Upper lobe of right lung (tissue), 1 donor: ENCODE data around the gene P2RY14. TPM values are rescaled to one million over a fixed set of nuclear protein-coding genes. Genes with fewer than 3 reads are reported as not detected.

ENCODE experiments used
- ATAC-seq: fragments of 200-7000 bp; cut with Tn5 transposase; one replicate; pipeline ENCODE4 v1.9.1; 2020; ENCODE audit warnings: mild to moderate bottlenecking, moderate library complexity
- DNase-seq: peaks from one replicate; pipeline ENCODE4 v3.0.0-alpha.2; 2020
- H3K27ac ChIP-seq: fragments of 200-600 bp; one replicate; pipeline ENCODE4 v1.8.0; 2022
- H3K27me3 ChIP-seq: fragments of 200-600 bp; one replicate; pipeline ENCODE4 v1.8.0; 2022; ENCODE audit warnings: mild to moderate bottlenecking
- H3K36me3 ChIP-seq: fragments of 200-600 bp; one replicate; pipeline ENCODE4 v1.8.0; 2022
- H3K4me1 ChIP-seq: fragments of 200-600 bp; one replicate; pipeline ENCODE4 v1.8.0; 2022
- H3K4me3 ChIP-seq: fragments of 200-600 bp; one replicate; pipeline ENCODE4 v1.8.0; 2022; ENCODE audit warnings: mild to moderate bottlenecking
- H3K9me3 ChIP-seq: fragments of 200-600 bp; one replicate; pipeline ENCODE4 v1.8.0; 2022
- CTCF ChIP-seq: fragments of 200-600 bp; IDR thresholded peaks from one replicate; pipeline ENCODE4 v1.8.0; 2022; ENCODE audit warnings: antibody characterized with exemption
- intact Hi-C: fragments of 100-400 bp; cut with DNase I; formaldehyde crosslinking; loops from one replicate; pipeline ENCODE4 v1.11.0; 2022
- total RNA-seq: library from RNA; stranded (reverse); fragmentation: NEBNext Ultra II Directional; extraction: Animal tissue kit (Norgen Biotek cat#: 25700); gene quantifications from one replicate; pipeline ENCODE4 v1.2.1, GENCODE V29; 2021
- donor health status: DM: no; HTN: yes; CAD: no; lungs with severe emphysema.

P2RY14 gene
- total RNA-seq, 1 donor from 2014 or later, result 7.2 TPM

- peaks cover 5% of the 10 kb centered on the region for H3K4me1 ChIP-seq
- DNase-seq, result no peak
- no peaks in the 10 kb centered on the region for H3K9me3 ChIP-seq
- H3K27ac ChIP-seq, result no peak overlapping the region
- no peak for TF ChIP-seq CTCF
- intact Hi-C loops, result no loop called here
- no peaks in the 10 kb centered on the region for H3K27me3 ChIP-seq
- ATAC-seq, result no peak
- H3K36me3 ChIP-seq, result no peaks in the 10 kb centered on the region
- no peak overlapping the region for H3K4me3 ChIP-seq
Observed at GRCh38 chr3:151303751-151304150, 25.4 kb upstream of the P2RY14 start.

DNA sequence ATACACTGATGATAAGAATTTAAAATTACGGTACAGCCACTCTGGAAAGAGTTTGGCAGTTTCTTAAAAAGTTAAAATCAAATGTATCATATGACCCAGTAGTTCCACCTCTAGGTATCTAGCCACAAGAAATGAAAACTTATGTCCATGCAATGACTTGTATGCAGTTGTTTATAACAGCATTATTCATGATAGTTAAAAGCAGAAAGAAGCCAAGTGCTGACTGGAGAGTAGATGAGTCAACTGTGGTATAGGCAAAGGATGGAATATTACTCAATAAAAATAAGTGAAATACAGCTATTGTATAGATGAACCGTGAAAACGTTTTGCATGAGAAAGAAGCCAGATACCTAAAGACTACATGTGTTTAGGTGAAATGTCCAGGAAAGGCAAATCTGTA, 23.4 kb upstream of the P2RY14 start:
- Histone ChIP-seq H3K4me3 (no peak overlapping the region), H3K36me3 (no peaks in the 10 kb centered on the region), H3K4me1 (peaks cover 5% of the 10 kb centered on the region), H3K27ac (no peak overlapping the region), H3K9me3 (no peaks in the 10 kb centered on the region), H3K27me3 (no peaks in the 10 kb centered on the region)
- intact Hi-C loops, result no loop called here
- TF ChIP-seq CTCF, result no peak
- DNase-seq (no peak), ATAC-seq (no peak)

- DNase-seq (no peak), ATAC-seq (no peak)
- Histone ChIP-seq H3K9me3 (no peaks in the 10 kb centered on the region), H3K4me3 (no peak overlapping the region), H3K27ac (no peak overlapping the region), H3K36me3 (no peaks in the 10 kb centered on the region), H3K27me3 (no peaks in the 10 kb centered on the region), H3K4me1 (peaks cover 5% of the 10 kb centered on the region)
- intact Hi-C loops, result no loop called here
- TF ChIP-seq CTCF, result no peak
Observed at GRCh38 chr3:151300539-151300938, 22.2 kb upstream of the P2RY14 start.

DNA sequence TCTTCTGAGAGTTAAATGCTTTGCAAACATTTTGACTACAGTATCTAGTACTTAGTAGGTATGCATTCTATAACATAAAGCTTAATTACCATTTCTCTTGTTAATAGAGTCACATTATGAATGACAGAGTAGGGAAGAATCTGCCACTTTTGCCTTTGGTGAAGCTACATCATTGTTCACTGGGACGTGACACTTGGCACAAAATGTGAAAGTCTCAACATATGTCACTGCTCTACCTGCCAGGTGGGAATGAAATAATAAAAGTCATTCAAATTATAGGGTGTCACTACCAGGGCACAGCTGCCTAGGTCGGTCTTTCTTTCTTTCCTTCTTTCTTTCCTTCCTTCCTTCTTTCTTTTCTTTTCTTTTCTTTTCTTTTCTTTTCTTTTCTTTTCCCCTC, 20.7 kb upstream of the P2RY14 start:
- ATAC-seq, result no peak
- no peak for DNase-seq
- no peaks in the 10 kb centered on the region for H3K27me3 ChIP-seq
- H3K36me3 ChIP-seq, result no peaks in the 10 kb centered on the region
- no peak for TF ChIP-seq CTCF
- no peaks in the 10 kb centered on the region for H3K9me3 ChIP-seq
- no peaks in the 10 kb centered on the region for H3K4me1 ChIP-seq
- intact Hi-C loops, result no loop called here
- H3K4me3 ChIP-seq, result no peak overlapping the region
- no peak overlapping the region for H3K27ac ChIP-seq

DNA sequence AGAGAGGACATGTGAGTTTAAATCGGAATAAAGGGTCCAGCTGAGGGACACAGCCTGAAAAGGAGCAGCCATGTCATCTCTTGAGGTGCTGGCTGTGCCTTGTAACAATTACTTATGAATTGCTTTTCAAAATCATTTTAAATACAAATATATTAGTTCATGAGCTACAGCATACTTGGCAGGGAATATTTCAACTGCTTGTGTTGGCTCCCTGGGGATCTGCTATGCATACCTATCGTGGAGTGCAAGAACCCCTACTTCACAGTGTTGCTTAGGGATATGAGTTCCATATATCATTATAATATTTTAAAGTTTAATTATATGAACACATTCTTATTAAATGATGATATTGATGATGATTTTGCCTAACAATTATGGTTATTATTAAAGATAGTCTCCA, 19.1 kb upstream of the P2RY14 start:
- H3K36me3 ChIP-seq, result no peaks in the 10 kb centered on the region
- no peak overlapping the region for H3K4me3 ChIP-seq
- no peaks in the 10 kb centered on the region for H3K9me3 ChIP-seq
- ATAC-seq, result no peak
- no peak for TF ChIP-seq CTCF
- no peak overlapping the region for H3K27ac ChIP-seq
- intact Hi-C loops, result no loop called here
- H3K27me3 ChIP-seq, result no peaks in the 10 kb centered on the region
- H3K4me1 ChIP-seq, result no peaks in the 10 kb centered on the region
- DNase-seq, result no peak

- no peak for ATAC-seq
- DNase-seq, result no peak
- intact Hi-C loops, result no loop called here
Observed at GRCh38 chr3:151296226-151296625, 17.9 kb upstream of the P2RY14 start.

More at GRCh38 chr3:151296226-151296625, 17.9 kb upstream of the P2RY14 start:
- Histone ChIP-seq H3K27ac (no peak overlapping the region), H3K27me3 (no peaks in the 10 kb centered on the region), H3K36me3 (no peaks in the 10 kb centered on the region), H3K9me3 (no peaks in the 10 kb centered on the region), H3K4me3 (no peak overlapping the region), H3K4me1 (no peaks in the 10 kb centered on the region)
- TF ChIP-seq CTCF, result no peak
